ENCODE measurements around the gene RUFY2.

RUFY2 gene

GRCh38 chr10:68364101-68364886 lies 42.8 kb downstream of the RUFY2 start:
- DNase-seq: no peak

GRCh38 chr10:68362590-68362989 lies 44.5 kb downstream of the RUFY2 start:
- no peak for DNase-seq

GRCh38 chr10:68359189-68359588 lies 47.9 kb downstream of the RUFY2 start:
- DNase-seq: no peak

- no peak for DNase-seq
Measured at GRCh38 chr10:68353537-68353936, 53.5 kb downstream of the RUFY2 start.

- DNase-seq: no peak
Measured at GRCh38 chr10:68348265-68348741, 58.8 kb downstream of the RUFY2 start.

GRCh38 chr10:68346774-68347173 lies 60.3 kb downstream of the RUFY2 start:
- DNase-seq: no peak

- DNase-seq: no peak
Measured at GRCh38 chr10:68345621-68346020, 61.5 kb downstream of the RUFY2 start.

GRCh38 chr10:68342909-68343516 lies 64.1 kb downstream of the RUFY2 start:
- DNase-seq: no peak

- no peak for DNase-seq
Measured at GRCh38 chr10:68340358-68341080, 66.6 kb downstream of the RUFY2 start.

- DNase-seq: no peak
Measured at GRCh38 chr10:68336754-68337351, 70.2 kb downstream of the RUFY2 start.

- DNase-seq: no peak
Measured at GRCh38 chr10:68334672-68335467, 72.2 kb downstream of the RUFY2 start.

- DNase-seq: no peak
Measured at GRCh38 chr10:68333440-68334431, 73.3 kb downstream of the RUFY2 start.

- DNase-seq: no peak
Measured at GRCh38 chr10:68333058-68333395, 74.0 kb downstream of the RUFY2 start.

GRCh38 chr10:68332259-68333057 lies 74.6 kb downstream of the RUFY2 start, which contains the start of gene PBLD:
PBLD (minus strand) TSS chr10:68332928; CDS start chr10:68306844, 26,084 bp downstream.
- DNase-seq: peak; percentile 19

GRCh38 chr10:68331455-68332258 lies 75.4 kb downstream of the RUFY2 start, which contains the start of gene HNRNPH3:
HNRNPH3 (plus strand) TSS chr10:68332064; CDS start chr10:68337222, 5,158 bp downstream.
- peak; percentile 96 for DNase-seq

GRCh38 chr10:68330852-68331454 lies 76.1 kb downstream of the RUFY2 start:
- DNase-seq: no peak

- DNase-seq: no peak
Measured at GRCh38 chr10:68329506-68329861, 77.6 kb downstream of the RUFY2 start.

GRCh38 chr10:68327889-68328786 lies 78.9 kb downstream of the RUFY2 start:
- DNase-seq: no peak
